Aorta (tissue), 5 donors: ENCODE measurements around the gene CSF2. TPM values are rescaled to one million over a fixed set of nuclear protein-coding genes. Genes with fewer than 3 reads are reported as not detected.

Experiments
- ATAC-seq: fragments of 200-7000 bp; cut with Tn5 transposase; one replicate; pipeline ENCODE4 v1.9.1; 2022; ENCODE audit warnings: moderate library complexity; ENCODE audit not compliant: low FRiP score
- DNase-seq, 2 donors: peaks; one replicate each; pipeline ENCODE4 v3.0.0-alpha.2; 2020
- H3K27ac ChIP-seq, 2 donors: one replicate each; pipeline ENCODE4 v1.5.1; 2013; ENCODE audit warnings: low read length in 2 of 2, mild to moderate bottlenecking in 2 of 2, moderate library complexity in 2 of 2, control low read depth in 1 of 2, inconsistent platforms in 1 of 2, low read depth in 1 of 2
- H3K27me3 ChIP-seq, 2 donors: one replicate each; pipeline ENCODE4 v1.6.1; 2013; ENCODE audit warnings: control low read depth in 1 of 2, low read length in 1 of 2, mild to moderate bottlenecking in 1 of 2, moderate library complexity in 1 of 2; ENCODE audit not compliant: insufficient read depth in 2 of 2, control insufficient read depth in 1 of 2
- H3K36me3 ChIP-seq, 2 donors: one replicate each; pipeline ENCODE4 v1.6.1; 2013; ENCODE audit warnings: control low read depth in 1 of 2, low read length in 1 of 2, mild to moderate bottlenecking in 1 of 2; ENCODE audit not compliant: insufficient read depth in 2 of 2, control insufficient read depth in 1 of 2
- H3K4me1 ChIP-seq, 2 donors: one replicate each; pipeline ENCODE4 v1.6.1; 2013; ENCODE audit warnings: low read length in 2 of 2, control low read depth in 1 of 2, mild to moderate bottlenecking in 1 of 2, moderate library complexity in 1 of 2; ENCODE audit not compliant: insufficient read depth in 2 of 2, control insufficient read depth in 1 of 2
- H3K4me3 ChIP-seq, 2 donors: one replicate each; pipeline ENCODE4 v1.5.1; 2013; ENCODE audit warnings: low read length in 2 of 2, control low read depth in 1 of 2, mild to moderate bottlenecking in 1 of 2
- H3K9me3 ChIP-seq: one replicate; pipeline ENCODE4 v1.6.1; 2013; ENCODE audit warnings: mild to moderate bottlenecking, low read length; ENCODE audit not compliant: control insufficient read depth
- WGBS, 2 donors: extraction: QIAGEN DNeasy Blood & Tissue Kit; methylation state at CpG; one replicate each; pipeline ENCODE4 v1.1.7; 2013; 5-methylcytosine and 5-hydroxymethylcytosine counted together
- intact Hi-C, 2 donors: fragments of 100-400 bp; cut with DNase I; formaldehyde crosslinking; loops; one replicate each; pipeline versions ENCODE4 v1.14.2 to v1.15.0; 2022
- polyA plus RNA-seq, 2 donors: library from polyadenylated mRNA; stranded (reverse); fragments of 200-250 nt; gene quantifications; one replicate each; pipeline ENCODE4 v1.2.3, GENCODE V29; 2013
- total RNA-seq, 2 donors: library from RNA; stranded (reverse); fragmentation: NEBNext Ultra II Directional; extraction: Animal tissue kit (Norgen Biotek cat#: 25700); gene quantifications; one replicate each; pipeline ENCODE4 v1.2.1, GENCODE V29; 2021
- donor health status: healthy with polysubstance abuse.
- donor health status: Bipolar disorder and iron deficiency.
- donor health status: DM: no; HTN: no; CAD: no.
- donor health status: DM: no; HTN: no; CAD: no.
- donor health status: DM: yes; HTN: yes; CAD: no.

Gene CSF2
- total and polyA plus RNA-seq, 4 donors: 0.51 TPM; not detected in 3

DNA sequence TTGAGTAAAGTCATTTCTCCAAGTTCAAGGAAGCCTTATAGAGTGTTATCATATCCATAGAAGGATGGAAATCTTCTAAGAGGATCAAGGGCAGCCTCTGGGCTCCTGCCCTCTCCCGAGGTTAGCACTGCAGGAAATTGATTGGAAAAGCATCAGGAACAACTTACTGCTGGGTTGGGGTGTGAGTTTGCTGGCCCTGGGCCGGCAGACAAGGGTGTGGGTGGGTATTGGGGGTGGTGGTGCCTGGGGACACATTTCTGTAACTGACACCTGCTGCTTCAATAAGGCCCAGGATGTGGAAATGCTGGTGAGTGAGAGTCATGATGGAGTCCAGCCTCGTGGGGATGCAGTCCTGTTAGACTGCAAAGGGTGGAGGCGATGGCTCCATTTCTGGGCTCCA, 5.5 kb downstream of the CSF2 start:
- WGBS, 2 donors: 90 to 91% methylated on average over 4 of the region's 4 CpGs
- intact Hi-C loops: no loop called here
- no peaks in the 10 kb centered on the region for H3K4me1 ChIP-seq
- DNase-seq (no peak), ATAC-seq (no peak)
- no peaks in the 10 kb centered on the region for H3K36me3 ChIP-seq
- no peaks in the 10 kb centered on the region for H3K9me3 ChIP-seq
- H3K27ac ChIP-seq: no peak overlapping the region
- no peak overlapping the region for H3K4me3 ChIP-seq
- no peaks in the 10 kb centered on the region for H3K27me3 ChIP-seq

DNA sequence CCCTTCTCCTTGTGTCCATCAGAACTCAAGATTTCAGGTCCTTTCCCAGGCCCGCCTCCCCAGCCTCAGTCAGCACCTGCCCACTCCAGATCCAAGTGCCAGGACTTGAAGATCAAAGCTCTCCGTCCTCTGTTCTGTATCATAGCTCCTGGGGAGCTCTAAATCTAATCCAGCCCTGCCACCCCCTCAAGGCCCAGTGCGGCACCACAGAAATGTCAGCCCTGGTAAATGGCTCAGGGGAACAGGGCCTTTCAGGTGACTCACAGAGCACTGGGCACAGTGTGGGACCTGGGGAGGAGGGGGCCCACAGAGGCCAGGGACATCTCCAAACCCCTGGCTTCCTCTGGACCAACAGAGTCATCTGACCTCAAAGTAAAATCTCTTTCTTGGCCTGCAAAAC, 6.0 kb downstream of the CSF2 start:
- 66 to 80% methylated on average over 3 of the region's 3 CpGs for WGBS, 2 donors
- Histone ChIP-seq H3K27ac (no peak overlapping the region), H3K9me3 (no peaks in the 10 kb centered on the region), H3K36me3 (no peaks in the 10 kb centered on the region), H3K4me3 (no peak overlapping the region), H3K27me3 (no peaks in the 10 kb centered on the region), H3K4me1 (no peaks in the 10 kb centered on the region)
- no peak for ATAC-seq
- DNase-seq: peak in 1 of 2 donors; percentile 56
- intact Hi-C loops: no loop called here

DNA sequence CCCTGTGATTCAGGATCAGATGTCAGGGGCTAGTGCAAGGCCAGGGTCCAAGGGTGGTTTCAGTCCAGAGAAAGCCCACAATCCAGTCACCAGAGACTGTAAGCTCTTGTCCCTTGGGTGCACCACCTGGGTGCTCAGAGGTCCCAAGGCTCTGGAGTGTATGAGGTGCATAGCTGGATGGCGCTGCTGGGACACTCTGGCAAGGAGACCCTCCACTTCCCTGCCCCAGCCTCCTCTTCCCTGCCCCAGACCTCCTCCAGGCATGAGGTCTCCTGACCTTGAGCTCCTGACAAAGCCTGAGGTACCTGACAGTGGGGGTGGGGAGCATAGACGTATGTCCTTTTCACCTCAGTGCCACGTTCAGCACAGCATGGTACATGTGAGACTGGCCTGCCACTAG, 7.0 kb downstream of the CSF2 start:
- DNase-seq: no peak
- no peaks in the 10 kb centered on the region for H3K27me3 ChIP-seq
- no peak for ATAC-seq
- H3K4me3 ChIP-seq: no peak overlapping the region
- peaks cover 0 to under 1% of the 10 kb centered on the region in 2 donors for H3K4me1 ChIP-seq
- WGBS, 2 donors: 96% methylated on average over 3 of the region's 3 CpGs
- H3K9me3 ChIP-seq: no peaks in the 10 kb centered on the region
- no peaks in the 10 kb centered on the region for H3K36me3 ChIP-seq
- intact Hi-C loops: no loop called here
- no peak overlapping the region for H3K27ac ChIP-seq

DNA sequence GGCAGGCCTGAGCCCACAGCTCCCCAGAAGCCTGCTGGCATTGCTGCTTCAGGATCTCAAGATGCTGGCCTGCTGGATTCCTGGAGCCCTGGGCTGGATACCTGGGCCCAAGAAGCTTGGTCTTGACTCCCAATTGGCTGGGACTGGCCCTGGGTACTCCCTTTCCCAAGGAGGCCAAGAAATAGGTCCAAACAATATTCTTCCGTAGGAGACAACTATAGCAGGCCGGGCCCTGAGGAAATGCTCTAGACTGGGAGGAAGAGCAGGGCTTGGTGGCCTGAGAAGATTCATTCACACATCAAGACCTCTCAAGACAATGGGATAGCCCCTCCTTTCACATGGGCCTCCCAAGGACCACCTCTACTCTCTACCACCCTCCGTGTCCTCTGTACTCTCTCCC, 7.9 kb downstream of the CSF2 start:
- intact Hi-C loops: no loop called here
- 98 to 100% methylated on average over 3 of the region's 3 CpGs for WGBS, 2 donors
- Histone ChIP-seq H3K36me3 (no peaks in the 10 kb centered on the region), H3K4me1 (peaks cover 0 to 3% of the 10 kb centered on the region in 2 donors), H3K4me3 (no peak overlapping the region), H3K27ac (no peak overlapping the region), H3K9me3 (no peaks in the 10 kb centered on the region), H3K27me3 (no peaks in the 10 kb centered on the region)
- DNase-seq: no peak
- no peak for ATAC-seq

DNA sequence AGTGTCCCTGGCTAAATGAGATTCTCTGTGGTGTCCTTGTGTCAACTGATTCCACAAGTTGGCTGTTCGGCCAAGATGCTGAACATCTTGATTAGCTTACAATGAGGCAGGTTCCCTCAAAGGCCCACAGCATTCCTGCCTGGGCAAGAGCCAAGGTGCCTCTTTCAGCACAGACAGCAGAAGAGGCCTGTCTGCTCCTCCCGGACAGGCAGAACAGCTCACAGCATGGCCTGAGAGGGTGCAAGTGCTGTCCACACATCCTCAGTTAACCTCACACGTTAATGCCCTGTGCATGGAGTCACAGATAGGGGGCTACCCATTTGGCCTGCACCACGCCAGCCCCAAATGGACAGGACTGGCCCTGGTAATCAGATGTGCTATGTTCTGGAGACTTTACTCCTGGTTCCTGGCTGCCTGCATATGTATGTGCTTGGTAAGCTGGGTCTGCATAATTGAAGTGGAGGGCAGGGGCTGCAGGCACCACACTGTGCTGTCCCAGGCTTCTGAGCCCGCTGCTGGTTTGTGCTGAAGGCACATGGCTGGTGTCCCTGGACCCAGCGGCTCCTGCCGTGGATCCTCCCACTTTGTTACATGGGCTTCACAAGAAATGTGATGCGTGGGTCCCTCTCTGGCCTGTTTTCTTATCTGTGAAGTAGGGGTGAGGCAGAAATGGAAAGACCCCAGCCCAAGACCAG, 8.9 kb downstream of the CSF2 start:
- Histone ChIP-seq H3K4me3 (no peak overlapping the region), H3K9me3 (no peaks in the 10 kb centered on the region), H3K27ac (no peak overlapping the region), H3K4me1 (peaks cover 3% of the 10 kb centered on the region in 2 donors), H3K27me3 (no peaks in the 10 kb centered on the region), H3K36me3 (no peaks in the 10 kb centered on the region)
- WGBS, 2 donors: 95% methylated on average over 8 of the region's 8 CpGs
- DNase-seq (no peak), ATAC-seq (no peak)
- intact Hi-C loops: no loop called here

DNA sequence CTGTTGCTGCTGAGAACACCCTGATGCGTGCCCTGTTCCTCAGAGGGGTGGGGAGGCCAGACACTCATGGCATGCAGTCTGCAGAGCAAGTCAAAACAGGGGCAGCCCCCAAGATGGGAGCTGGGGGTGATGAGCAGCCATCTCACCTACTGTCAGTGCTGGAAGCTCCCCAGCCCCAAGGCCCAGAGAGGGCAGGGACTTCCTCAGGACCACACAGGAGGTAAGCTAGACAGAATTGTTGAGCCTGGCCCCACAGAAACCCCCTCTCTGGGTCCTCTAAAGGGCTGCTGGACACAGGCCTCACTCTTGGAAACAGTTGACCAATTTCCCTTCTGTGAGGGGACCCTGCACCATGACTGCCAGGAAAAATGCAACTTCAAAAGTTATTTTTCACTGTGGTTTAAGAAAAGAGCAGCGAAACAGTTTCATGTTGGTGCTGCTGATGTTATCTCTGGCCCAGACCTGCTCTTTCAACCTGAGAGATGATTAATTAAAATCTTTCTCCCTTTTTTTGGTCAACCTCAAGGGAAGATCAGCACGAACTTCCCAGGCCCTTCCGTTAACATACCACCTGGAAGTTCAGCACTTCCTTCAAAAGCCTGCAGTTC, 9.6 kb downstream of the CSF2 start:
- intact Hi-C loops: no loop called here
- WGBS, 2 donors: 91% methylated on average over 4 of the region's 4 CpGs
- Histone ChIP-seq H3K4me3 (no peak overlapping the region), H3K36me3 (no peaks in the 10 kb centered on the region), H3K27me3 (no peaks in the 10 kb centered on the region), H3K27ac (no peak overlapping the region), H3K4me1 (peaks cover 3% of the 10 kb centered on the region in 2 donors), H3K9me3 (no peaks in the 10 kb centered on the region)
- peak in 1 of 2 donors; percentile 64 for DNase-seq
- ATAC-seq: no peak

DNA sequence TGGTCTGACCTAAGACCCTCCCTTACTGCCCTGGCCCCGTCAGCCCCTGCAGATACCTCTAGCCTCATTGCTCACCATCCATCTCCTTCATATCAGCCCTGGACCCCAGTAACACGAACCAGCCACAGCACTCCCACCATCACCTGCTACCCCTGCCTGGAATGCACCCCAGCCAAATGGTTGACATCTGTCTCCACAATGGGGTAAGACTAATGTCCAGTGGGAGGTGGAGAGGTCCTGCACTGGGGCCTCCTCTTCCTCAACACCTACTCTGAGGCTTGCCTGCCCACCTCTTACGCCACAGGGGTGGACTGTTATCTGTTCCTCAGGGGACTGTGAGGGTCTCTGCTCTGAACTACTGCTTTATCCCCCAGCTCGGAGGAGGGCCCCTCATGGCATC, 12.1 kb downstream of the CSF2 start:
- Histone ChIP-seq H3K4me3 (no peak overlapping the region), H3K27ac (no peak overlapping the region), H3K36me3 (no peaks in the 10 kb centered on the region), H3K4me1 (peaks cover 3% of the 10 kb centered on the region in 2 donors), H3K9me3 (no peaks in the 10 kb centered on the region), H3K27me3 (no peaks in the 10 kb centered on the region)
- intact Hi-C loops: no loop called here
- ATAC-seq: no peak
- WGBS, 2 donors: 64 to 75% methylated on average over 4 of the region's 4 CpGs
- DNase-seq: no peak

GRCh38 chr5:132086277-132086794, 12.7 kb downstream of the CSF2 start:
- intact Hi-C loops: no loop called here
- DNase-seq: peak; percentile 87 to 90
- Histone ChIP-seq H3K9me3 (no peaks in the 10 kb centered on the region), H3K4me1 (peaks cover 3% of the 10 kb centered on the region in 2 donors), H3K27ac (peak overlapping the region in 1 of 2 donors; percentile 75), H3K4me3 (no peak overlapping the region), H3K36me3 (no peaks in the 10 kb centered on the region), H3K27me3 (no peaks in the 10 kb centered on the region)
- WGBS, 2 donors: 3 to 4% methylated on average over 2 of the region's 2 CpGs
- ATAC-seq: peak; percentile 86

GRCh38 chr5:132087176-132087575, 13.6 kb downstream of the CSF2 start:
- Histone ChIP-seq H3K4me1 (peaks cover 3% of the 10 kb centered on the region in 2 donors), H3K27me3 (no peaks in the 10 kb centered on the region), H3K27ac (no peak overlapping the region), H3K4me3 (no peak overlapping the region), H3K9me3 (no peaks in the 10 kb centered on the region), H3K36me3 (no peaks in the 10 kb centered on the region)
- ATAC-seq (no peak), DNase-seq (no peak)
- intact Hi-C loops: no loop called here
- WGBS, 2 donors: 91 to 94% methylated on average over 6 of the region's 6 CpGs
